ENCODE measurements around the gene KCNIP4.
A peak's percentile ranks its signal among the peaks of the same experiment; 100 is the strongest.

KCNIP4 gene

DNA sequence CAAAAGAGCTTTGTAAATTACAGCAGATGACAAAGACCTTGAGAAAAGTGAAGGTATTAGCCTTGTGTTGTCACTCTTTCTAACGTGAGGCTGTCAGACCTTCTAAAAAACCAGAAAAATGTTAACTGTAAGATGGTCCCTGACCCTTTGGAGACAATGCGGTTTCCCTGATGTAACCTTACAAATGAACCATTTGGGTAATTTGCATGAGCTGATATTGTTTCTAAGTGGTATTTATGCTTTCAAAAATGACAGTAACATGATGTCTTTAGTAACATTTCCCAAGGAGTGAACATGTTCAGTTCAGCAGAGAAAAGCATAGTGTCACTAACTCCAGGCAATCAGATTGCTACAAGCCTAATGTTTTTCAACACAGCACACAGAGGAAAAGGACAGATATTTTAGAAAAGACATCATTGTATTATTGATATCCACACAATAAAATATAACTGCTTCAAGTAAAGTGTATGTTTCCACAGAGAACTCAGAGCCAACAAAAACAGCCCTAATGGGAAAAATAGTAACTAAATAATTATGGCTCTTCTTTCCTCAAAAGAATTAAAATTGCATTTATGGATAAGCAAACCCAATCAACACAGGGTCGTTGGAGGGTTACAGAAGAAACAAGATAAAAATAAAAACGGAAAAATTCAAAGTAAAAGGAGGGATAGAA lies 434.4 kb downstream of the KCNIP4 start:
- Histone ChIP-seq H3K4me3 (no peak overlapping the region), H3K9me3 (no peaks in the 10 kb centered on the region), H3K27me3 (ENCODE audit: low read depth) (no peaks in the 10 kb centered on the region), H3K4me1 (no peaks in the 10 kb centered on the region), H3K36me3 (replicated peaks) (no peaks in the 10 kb centered on the region)
- no peak for DNase-seq (ENCODE audit: low spot score in 2 of 2)
- in situ Hi-C loops (cut with MboI; ENCODE audit: low sequenced_read_pairs) = no loop called here

- H3K27me3 ChIP-seq (ENCODE audit: low read depth) = no peaks in the 10 kb centered on the region
- H3K4me3 ChIP-seq = no peak overlapping the region
- no peaks in the 10 kb centered on the region for H3K36me3 ChIP-seq (replicated peaks)
- in situ Hi-C loops (cut with MboI; ENCODE audit: low sequenced_read_pairs) = no loop called here
- no peaks in the 10 kb centered on the region for H3K4me1 ChIP-seq
- peak; percentile 7 to 32 for DNase-seq (ENCODE audit: low spot score in 2 of 2)
- no peaks in the 10 kb centered on the region for H3K9me3 ChIP-seq
These were observed 436.2 kb downstream of the KCNIP4 start for GRCh38 chr4:21512353-21512752.

- Histone ChIP-seq H3K9me3 (no peaks in the 10 kb centered on the region), H3K27me3 (ENCODE audit: low read depth) (no peaks in the 10 kb centered on the region), H3K36me3 (replicated peaks) (no peaks in the 10 kb centered on the region), H3K4me1 (no peaks in the 10 kb centered on the region), H3K4me3 (no peak overlapping the region)
- no peak for DNase-seq (ENCODE audit: low spot score in 2 of 2)
- in situ Hi-C loops (cut with MboI; ENCODE audit: low sequenced_read_pairs) = loop anchor here (5.0 kb wide), 1 partner anchor 260 kb away; no protein-coding TSS in a partner anchor
These were observed 441.1 kb downstream of the KCNIP4 start for GRCh38 chr4:21507439-21507838.

- DNase-seq (ENCODE audit: low spot score in 2 of 2) = no peak
These were observed 457.9 kb downstream of the KCNIP4 start for GRCh38 chr4:21490682-21491081.

GRCh38 chr4:21476757-21477156 lies 471.8 kb downstream of the KCNIP4 start:
- H3K4me1 ChIP-seq = no peaks in the 10 kb centered on the region
- no peaks in the 10 kb centered on the region for H3K36me3 ChIP-seq (replicated peaks)
- H3K9me3 ChIP-seq = no peaks in the 10 kb centered on the region
- H3K27me3 ChIP-seq (ENCODE audit: low read depth) = no peaks in the 10 kb centered on the region
- H3K4me3 ChIP-seq = no peak overlapping the region
- in situ Hi-C loops (cut with MboI; ENCODE audit: low sequenced_read_pairs) = no loop called here
- DNase-seq (ENCODE audit: low spot score in 2 of 2) = peak in 1 of 2 experiments; percentile 38

More at GRCh38 chr4:21490682-21491081, 457.9 kb downstream of the KCNIP4 start:
- H3K4me1 ChIP-seq = no peaks in the 10 kb centered on the region
- H3K4me3 ChIP-seq = no peak overlapping the region
- in situ Hi-C loops (cut with MboI; ENCODE audit: low sequenced_read_pairs) = no loop called here
- H3K9me3 ChIP-seq = no peaks in the 10 kb centered on the region
- no peaks in the 10 kb centered on the region for H3K27me3 ChIP-seq (ENCODE audit: low read depth)
- no peaks in the 10 kb centered on the region for H3K36me3 ChIP-seq (replicated peaks)

GRCh38 chr4:21474195-21474594 lies 474.4 kb downstream of the KCNIP4 start:
- Histone ChIP-seq H3K4me1 (no peaks in the 10 kb centered on the region), H3K9me3 (no peaks in the 10 kb centered on the region), H3K4me3 (no peak overlapping the region), H3K27me3 (ENCODE audit: low read depth) (no peaks in the 10 kb centered on the region), H3K36me3 (replicated peaks) (no peaks in the 10 kb centered on the region)
- in situ Hi-C loops (cut with MboI; ENCODE audit: low sequenced_read_pairs) = no loop called here
- DNase-seq (ENCODE audit: low spot score in 2 of 2) = no peak

DNA sequence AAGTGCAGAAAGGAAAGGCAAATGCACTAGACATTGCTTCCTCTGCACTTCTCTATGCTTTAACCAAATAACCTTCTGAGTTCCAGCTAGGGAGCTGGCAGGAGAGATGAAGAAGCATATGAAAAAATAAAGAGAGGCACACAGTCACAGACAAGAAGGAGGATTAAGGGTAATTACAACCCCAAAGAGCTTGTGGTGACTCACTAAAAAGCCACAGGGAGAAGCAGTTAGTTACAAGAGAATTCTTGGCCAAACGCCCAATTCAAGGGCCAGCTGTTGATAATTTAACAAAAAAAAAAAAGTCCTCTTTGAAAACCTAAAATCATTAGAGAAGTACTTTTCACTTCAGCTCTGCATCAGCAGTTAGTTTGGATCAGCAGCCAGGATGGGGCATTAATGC lies 478.0 kb downstream of the KCNIP4 start:
- Histone ChIP-seq H3K4me3 (no peak overlapping the region), H3K36me3 (replicated peaks) (no peaks in the 10 kb centered on the region), H3K9me3 (no peaks in the 10 kb centered on the region), H3K4me1 (no peaks in the 10 kb centered on the region), H3K27me3 (ENCODE audit: low read depth) (no peaks in the 10 kb centered on the region)
- peak in 1 of 2 experiments; percentile 9 for DNase-seq (ENCODE audit: low spot score in 2 of 2)
- in situ Hi-C loops (cut with MboI; ENCODE audit: low sequenced_read_pairs) = no loop called here

DNA sequence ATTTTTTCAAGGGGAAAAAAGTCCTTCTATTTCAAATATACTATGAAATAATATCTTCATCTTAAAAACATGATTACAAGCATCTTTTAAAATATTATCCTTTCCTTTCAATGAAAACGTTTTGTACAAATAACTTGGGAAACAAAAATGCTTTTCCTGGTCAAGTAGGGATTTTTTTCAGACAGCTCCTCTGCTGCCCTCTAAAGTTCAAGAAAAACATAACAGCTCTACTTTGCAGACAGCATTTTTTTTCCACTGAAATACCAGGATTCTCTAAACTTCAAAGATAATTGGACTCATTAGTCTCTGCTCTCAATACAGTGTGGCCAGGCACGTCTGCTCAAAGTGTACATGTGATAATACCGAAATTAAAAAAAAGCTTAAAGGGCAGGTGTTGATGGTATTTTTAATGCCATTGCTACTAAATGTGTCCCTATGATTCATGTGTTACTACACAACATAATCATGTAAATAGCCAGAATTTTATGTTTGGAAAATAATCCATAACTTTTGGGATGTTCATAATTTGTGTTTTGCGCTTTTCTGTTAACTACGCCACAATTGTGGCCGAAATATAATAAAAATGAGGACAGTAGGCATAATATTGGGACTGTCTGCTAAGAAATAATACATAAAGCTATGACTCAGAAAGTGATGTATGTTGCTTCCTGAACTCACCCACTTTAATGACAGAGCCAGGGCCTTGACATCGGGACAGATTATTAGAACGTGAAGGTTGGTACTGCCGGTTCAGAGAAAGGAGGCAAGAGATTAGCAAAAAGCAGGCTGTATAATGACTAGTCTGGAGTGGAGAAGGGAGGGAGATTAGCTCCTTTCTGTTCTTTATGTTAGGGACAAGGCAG lies 478.9 kb downstream of the KCNIP4 start:
- Histone ChIP-seq H3K27me3 (ENCODE audit: low read depth) (no peaks in the 10 kb centered on the region), H3K4me3 (no peak overlapping the region), H3K36me3 (replicated peaks) (no peaks in the 10 kb centered on the region), H3K4me1 (no peaks in the 10 kb centered on the region), H3K9me3 (no peaks in the 10 kb centered on the region)
- in situ Hi-C loops (cut with MboI; ENCODE audit: low sequenced_read_pairs) = no loop called here
- DNase-seq (ENCODE audit: low spot score in 2 of 2) = peak in 1 of 2 experiments; percentile 34

DNA sequence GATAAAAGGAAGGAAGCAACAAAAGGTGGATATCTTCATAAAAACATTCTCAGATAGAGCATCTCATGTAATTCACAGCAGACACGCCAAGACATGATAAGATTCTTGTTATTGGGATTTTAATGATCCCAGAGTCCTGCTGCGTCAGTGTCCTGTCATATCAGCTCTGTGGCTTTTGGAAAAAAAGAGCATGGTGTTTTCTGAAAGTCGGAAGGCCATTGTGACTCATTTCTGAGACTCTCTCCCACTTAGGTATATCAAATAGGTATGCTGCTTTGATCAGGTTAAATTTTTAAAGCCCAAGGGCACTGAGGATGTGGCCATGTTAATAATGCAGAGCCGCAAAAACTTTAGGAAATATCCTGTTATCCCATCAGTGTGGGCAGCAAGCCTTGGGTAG lies 481.0 kb downstream of the KCNIP4 start:
- in situ Hi-C loops (cut with MboI; ENCODE audit: low sequenced_read_pairs) = no loop called here
- Histone ChIP-seq H3K4me1 (no peaks in the 10 kb centered on the region), H3K27me3 (ENCODE audit: low read depth) (no peaks in the 10 kb centered on the region), H3K4me3 (no peak overlapping the region), H3K36me3 (replicated peaks) (no peaks in the 10 kb centered on the region), H3K9me3 (no peaks in the 10 kb centered on the region)
- DNase-seq (ENCODE audit: low spot score in 2 of 2) = no peak

- in situ Hi-C loops (cut with MboI; ENCODE audit: low sequenced_read_pairs) = no loop called here
- no peaks in the 10 kb centered on the region for H3K27me3 ChIP-seq (ENCODE audit: low read depth)
- DNase-seq (ENCODE audit: low spot score in 2 of 2) = no peak
These were observed 491.3 kb downstream of the KCNIP4 start for GRCh38 chr4:21457086-21457840.

GRCh38 chr4:21454831-21455230 lies 493.7 kb downstream of the KCNIP4 start:
- H3K4me3 ChIP-seq = no peak overlapping the region
- no peaks in the 10 kb centered on the region for H3K36me3 ChIP-seq (replicated peaks)
- H3K4me1 ChIP-seq = no peaks in the 10 kb centered on the region
- H3K27me3 ChIP-seq (ENCODE audit: low read depth) = no peaks in the 10 kb centered on the region; the same call in 1 of the 2 replicates
- in situ Hi-C loops (cut with MboI; ENCODE audit: low sequenced_read_pairs) = no loop called here
- H3K9me3 ChIP-seq = no peaks in the 10 kb centered on the region
- DNase-seq (ENCODE audit: low spot score in 2 of 2) = no peak

More at GRCh38 chr4:21457086-21457840, 491.3 kb downstream of the KCNIP4 start:
- no peaks in the 10 kb centered on the region for H3K36me3 ChIP-seq (replicated peaks)
- H3K4me1 ChIP-seq = no peaks in the 10 kb centered on the region
- H3K9me3 ChIP-seq = no peaks in the 10 kb centered on the region
- H3K4me3 ChIP-seq = no peak overlapping the region

- H3K4me1 ChIP-seq = no peaks in the 10 kb centered on the region
- in situ Hi-C loops (cut with MboI; ENCODE audit: low sequenced_read_pairs) = no loop called here
- H3K36me3 ChIP-seq (replicated peaks) = no peaks in the 10 kb centered on the region
- no peak for DNase-seq (ENCODE audit: low spot score in 2 of 2)
- H3K27me3 ChIP-seq (ENCODE audit: low read depth) = no peaks in the 10 kb centered on the region; the same call in 1 of the 2 replicates
- H3K9me3 ChIP-seq = no peaks in the 10 kb centered on the region
- H3K4me3 ChIP-seq = no peak overlapping the region
These were observed 494.4 kb downstream of the KCNIP4 start for GRCh38 chr4:21454201-21454600.

DNA sequence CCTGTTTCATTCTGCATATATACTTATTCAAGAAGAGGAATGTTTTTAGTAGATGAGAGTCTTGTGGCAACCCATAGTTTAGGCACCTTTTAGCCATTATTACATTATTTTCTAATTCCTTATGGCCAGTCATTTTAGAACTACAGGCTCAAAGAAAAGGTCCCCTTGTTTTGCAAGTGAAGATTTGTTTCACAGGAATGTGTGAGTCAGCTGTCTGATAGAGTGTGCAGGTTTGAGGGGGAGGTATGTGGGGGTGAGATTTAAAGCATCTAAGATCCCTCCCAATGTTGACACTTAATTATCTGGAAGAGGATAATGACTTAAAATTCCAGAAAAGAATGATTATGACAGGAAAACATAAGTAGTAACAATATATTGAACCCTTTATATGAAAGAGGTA lies 495.6 kb downstream of the KCNIP4 start:
- Histone ChIP-seq H3K27me3 (ENCODE audit: low read depth) (no peaks in the 10 kb centered on the region; the same call in 1 of the 2 replicates), H3K4me1 (no peaks in the 10 kb centered on the region), H3K9me3 (no peaks in the 10 kb centered on the region), H3K4me3 (no peak overlapping the region), H3K36me3 (replicated peaks) (no peaks in the 10 kb centered on the region)
- in situ Hi-C loops (cut with MboI; ENCODE audit: low sequenced_read_pairs) = no loop called here
- DNase-seq (ENCODE audit: low spot score in 2 of 2) = no peak

Measured in HAP-1 (cell line).